ENCODE data around the gene POU2F3. TPM values are rescaled to one million over a fixed set of nuclear protein-coding genes. Genes with fewer than 3 reads are reported as not detected.

The POU2F3 gene
- total and polyA plus RNA-seq, 2 of the 8 experiments (the other 6 are each of a cell fraction or from before 2014, with no cell fraction given): 1.0 to 2.1 TPM

GRCh38 chr11:120335908-120336640 is 96.1 kb downstream of the POU2F3 start, which contains the start of gene ARHGEF12:
ARHGEF12 (plus strand) TSS chr11:120336413; CDS start chr11:120337244, 831 bp downstream.
- Histone ChIP-seq H3K4me2 (ENCODE audit: insufficient read depth in 1 of 2, low read depth in 2 of 2, low read length in 2 of 2) (peak within 1 kb of the TSS; percentile 82 to 90), H2BK15ac (ENCODE audit: low read length) (no peak within 1 kb of the TSS; the same call in 1 of the 2 replicates), H3K23ac (ENCODE audit: insufficient read length) (no peak within 1 kb of the TSS), H3K79me1 (ENCODE audit: low read depth, low read length) (no peaks in the 10 kb centered on the region), H3K79me2 (ENCODE audit: control insufficient read depth in 1 of 2, insufficient read depth in 2 of 2, low read length in 2 of 2) (peaks cover 8 to 42% of the 10 kb centered on the region in 2 experiments; a peak in 3 of 4 replicates), H3K27ac (ENCODE audit: low read depth, low read length) (peak within 1 kb of the TSS; percentile 53), H2BK12ac (ENCODE audit: low read depth, low read length) (no peak within 1 kb of the TSS), H4K20me1 (replicated peaks in 1 of 2; ENCODE audit: control insufficient read depth in 1 of 2, insufficient read depth in 2 of 2, low read length in 2 of 2) (peaks cover 3 to 8% of the 10 kb centered on the region in 2 experiments), H4K91ac (replicated peaks; ENCODE audit: insufficient read length, low read length) (peak within 1 kb of the TSS; percentile 18), H3K4me3 (ENCODE audit: extremely low read depth in 1 of 4, insufficient read depth in 2 of 4, low read depth in 3 of 4, low read length in 4 of 4) (peak within 1 kb of the TSS; percentile 89 to 98 (median 96)), H3K18ac (ENCODE audit: extremely low read depth, low read length) (peak within 1 kb of the TSS; percentile 36; the same call in 1 of the 2 replicates), H2AK5ac (ENCODE audit: low read depth, low read length) (no peak within 1 kb of the TSS), H3K4me1 (replicated peaks in 1 of 4; ENCODE audit: control insufficient read depth in 3 of 4, insufficient read depth in 4 of 4, low read length in 3 of 4) (peaks cover 0 to 8% (median 5%) of the 10 kb centered on the region in 4 experiments; a peak in 6 of 7 replicates), H3K14ac (ENCODE audit: insufficient read length) (no peak within 1 kb of the TSS), H4K8ac (ENCODE audit: extremely low read depth, insufficient read depth, low read length) (peak within 1 kb of the TSS; percentile 19), H3K23me2 (ENCODE audit: low read depth, low read length) (peaks cover 10% of the 10 kb centered on the region), H3K9me3 (ENCODE audit: insufficient read depth in 2 of 2, low read depth in 1 of 2, low read length in 1 of 2) (no peaks in the 10 kb centered on the region), H2BK5ac (ENCODE audit: low read depth, low read length) (no peak within 1 kb of the TSS), H2BK120ac (replicated peaks; ENCODE audit: low read depth, low read length) (no peak within 1 kb of the TSS), H3K56ac (replicated peaks; ENCODE audit: insufficient read length, low read depth, low read length) (peak within 1 kb of the TSS; percentile 64), H3K4ac (replicated peaks; ENCODE audit: insufficient read length, low read depth, low read length) (peak within 1 kb of the TSS; percentile 83), H2BK20ac (ENCODE audit: low read length) (no peak within 1 kb of the TSS), H3K36me3 (ENCODE audit: control insufficient read depth in 2 of 4, insufficient read depth in 4 of 4, low read length in 3 of 4) (no peaks in the 10 kb centered on the region), H4K5ac (ENCODE audit: insufficient read length, low read depth, low read length) (peak within 1 kb of the TSS; percentile 44), H2AFZ (ENCODE audit: low read length) (peak within 1 kb of the TSS; percentile 55), H3K27me3 (replicated peaks in 1 of 4; ENCODE audit: control insufficient read depth in 3 of 4, extremely low read depth in 1 of 4, insufficient read depth in 3 of 4, low read length in 3 of 4) (no peaks in the 10 kb centered on the region), H3K9ac (replicated peaks in 1 of 4; ENCODE audit: extremely low read depth in 1 of 4, low read depth in 3 of 4, low read length in 3 of 4) (peak within 1 kb of the TSS; percentile 59 to 85 (median 64); a peak in 6 of 7 replicates)
- 1% methylated on average over 59 of the region's 92 CpGs; no CpG with 5 or more reads in 1 of the 2 experiments for WGBS, 2 experiments (ENCODE audit: extremely low coverage in 1 of 2, insufficient coverage in 1 of 2, insufficient read length in 1 of 2, insufficient replicate concordance in 2 of 2, low coverage in 1 of 2, low lambda C conversion rate in 2 of 2, missing lambda C conversion rate in 1 of 2)
- CTCF ChIA-PET (ENCODE audit: partially characterized antibody): interaction anchor here (0.6 to 2.4 kb wide), 18 partner anchors 10 to 677 kb away, joined by 3 to 19 read pairs (median 4); partner anchors contain the start of gene TLCD5
- POLR2A ChIA-PET (ENCODE audit: partially characterized antibody): interaction anchor here (0.9 to 3.8 kb wide), 8 partner anchors 9 to 166 kb away, joined by 3 to 27 read pairs (median 4); partner anchors contain the start of gene TLCD5
- FAIRE-seq (no peak), DNase-seq (ENCODE audit: low read depth in 1 of 2, low spot score in 2 of 2) (peak; percentile 82 to 92)
- TF ChIP-seq CHD1 (IDR thresholded peaks at IDR 0.05; ENCODE audit: low read depth, low read length) (no peak), TEAD4 (IDR thresholded peaks at IDR 0.05; ENCODE audit: low read depth, low read length) (0 out of 2 replicates have a peak, but pooled peaks have one; percentile 22), JUND (IDR thresholded peaks at IDR 0.05; ENCODE audit: low read length) (peak; percentile 64; the same call in 1 of the 2 replicates), SRF (IDR thresholded peaks at IDR 0.05; ENCODE audit: low read depth, low read length) (no peak), KDM5A (IDR thresholded peaks at IDR 0.05; ENCODE audit: low read length) (no peak), CHD2 (IDR thresholded peaks at IDR 0.05; ENCODE audit: low read length) (peak; percentile 97), YY1 (IDR thresholded peaks at IDR 0.05; ENCODE audit: low read depth, low read length) (peak; percentile 55; the same call in 1 of the 2 replicates), FOSL1 (IDR thresholded peaks at IDR 0.05; ENCODE audit: insufficient read depth, low read depth, low read length) (no peak), SIN3A (conservative IDR thresholded peaks at IDR 0.05 in 1 of 2, IDR thresholded peaks at IDR 0.05 in 1 of 2; ENCODE audit: low read depth in 1 of 2, low read length in 2 of 2) (peak; percentile 54 to 90; a peak in 2 of 4 replicates), SIX5 (IDR thresholded peaks at IDR 0.05; ENCODE audit: low read depth, low read length) (no peak)
